Upper lobe of right lung (tissue), 1 donor: ENCODE measurements around the gene CPLANE1. TPM values are rescaled to one million over a fixed set of nuclear protein-coding genes. Genes with fewer than 3 reads are reported as not detected.

Experiments used
- ATAC-seq: fragments of 200-7000 bp; cut with Tn5 transposase; one replicate; pipeline ENCODE4 v1.9.1; 2020; ENCODE audit warnings: mild to moderate bottlenecking, moderate library complexity
- DNase-seq: peaks from one replicate; pipeline ENCODE4 v3.0.0-alpha.2; 2020
- H3K27ac ChIP-seq: fragments of 200-600 bp; one replicate; pipeline ENCODE4 v1.8.0; 2022
- H3K27me3 ChIP-seq: fragments of 200-600 bp; one replicate; pipeline ENCODE4 v1.8.0; 2022; ENCODE audit warnings: mild to moderate bottlenecking
- H3K36me3 ChIP-seq: fragments of 200-600 bp; one replicate; pipeline ENCODE4 v1.8.0; 2022
- H3K4me1 ChIP-seq: fragments of 200-600 bp; one replicate; pipeline ENCODE4 v1.8.0; 2022
- H3K4me3 ChIP-seq: fragments of 200-600 bp; one replicate; pipeline ENCODE4 v1.8.0; 2022; ENCODE audit warnings: mild to moderate bottlenecking
- H3K9me3 ChIP-seq: fragments of 200-600 bp; one replicate; pipeline ENCODE4 v1.8.0; 2022
- CTCF ChIP-seq: fragments of 200-600 bp; IDR thresholded peaks from one replicate; pipeline ENCODE4 v1.8.0; 2022; ENCODE audit warnings: antibody characterized with exemption
- intact Hi-C: fragments of 100-400 bp; cut with DNase I; formaldehyde crosslinking; loops from one replicate; pipeline ENCODE4 v1.11.0; 2022
- total RNA-seq: library from RNA; stranded (reverse); fragmentation: NEBNext Ultra II Directional; extraction: Animal tissue kit (Norgen Biotek cat#: 25700); gene quantifications from one replicate; pipeline ENCODE4 v1.2.1, GENCODE V29; 2021
- donor health status: DM: no; HTN: yes; CAD: no; lungs with severe emphysema.

Gene CPLANE1
- total RNA-seq, 1 donor from 2014 or later = 18.7 TPM

- DNase-seq = no peak
- H3K36me3 ChIP-seq = peaks cover 37% of the 10 kb centered on the region
- ATAC-seq = no peak
Observed at GRCh38 chr5:37133939-37134338, 115.2 kb downstream of the CPLANE1 start.

GRCh38 chr5:37132646-37133045 is 116.5 kb downstream of the CPLANE1 start:
- Histone ChIP-seq H3K4me3 (no peak overlapping the region), H3K27ac (no peak overlapping the region), H3K9me3 (peaks cover 4% of the 10 kb centered on the region), H3K27me3 (no peaks in the 10 kb centered on the region), H3K4me1 (no peaks in the 10 kb centered on the region), H3K36me3 (peaks cover 24% of the 10 kb centered on the region)
- no peak for TF ChIP-seq CTCF
- no peak for ATAC-seq
- intact Hi-C loops = no loop called here
- no peak for DNase-seq

More at GRCh38 chr5:37133939-37134338, 115.2 kb downstream of the CPLANE1 start:
- no peak for TF ChIP-seq CTCF
- H3K4me3 ChIP-seq = no peak overlapping the region
- H3K4me1 ChIP-seq = no peaks in the 10 kb centered on the region
- H3K27ac ChIP-seq = no peak overlapping the region
- intact Hi-C loops = no loop called here
- no peaks in the 10 kb centered on the region for H3K27me3 ChIP-seq
- peaks cover 4% of the 10 kb centered on the region for H3K9me3 ChIP-seq

- DNase-seq (no peak), ATAC-seq (no peak)
- TF ChIP-seq CTCF = no peak
- Histone ChIP-seq H3K4me1 (no peaks in the 10 kb centered on the region), H3K27ac (no peak overlapping the region), H3K9me3 (no peaks in the 10 kb centered on the region), H3K4me3 (no peak overlapping the region), H3K36me3 (peaks cover 44% of the 10 kb centered on the region), H3K27me3 (no peaks in the 10 kb centered on the region)
- intact Hi-C loops = no loop called here
Observed at GRCh38 chr5:37121465-37121864, 127.7 kb downstream of the CPLANE1 start.

GRCh38 chr5:37121027-37121426 is 128.1 kb downstream of the CPLANE1 start:
- ATAC-seq (no peak), DNase-seq (no peak)
- no peaks in the 10 kb centered on the region for H3K4me1 ChIP-seq
- intact Hi-C loops = no loop called here
- no peak for TF ChIP-seq CTCF
- no peaks in the 10 kb centered on the region for H3K9me3 ChIP-seq
- no peak overlapping the region for H3K4me3 ChIP-seq
- peaks cover 44% of the 10 kb centered on the region for H3K36me3 ChIP-seq
- no peak overlapping the region for H3K27ac ChIP-seq
- no peaks in the 10 kb centered on the region for H3K27me3 ChIP-seq

- intact Hi-C loops = no loop called here
- no peaks in the 10 kb centered on the region for H3K4me1 ChIP-seq
- ATAC-seq = no peak
- no peak for DNase-seq
- peaks cover 44% of the 10 kb centered on the region for H3K36me3 ChIP-seq
- H3K4me3 ChIP-seq = no peak overlapping the region
- no peaks in the 10 kb centered on the region for H3K27me3 ChIP-seq
- no peaks in the 10 kb centered on the region for H3K9me3 ChIP-seq
- no peak for TF ChIP-seq CTCF
- H3K27ac ChIP-seq = no peak overlapping the region
Observed at GRCh38 chr5:37120270-37120669, 128.9 kb downstream of the CPLANE1 start.

- no peak for TF ChIP-seq CTCF
- Histone ChIP-seq H3K27me3 (no peaks in the 10 kb centered on the region), H3K36me3 (peaks cover 49% of the 10 kb centered on the region), H3K9me3 (no peaks in the 10 kb centered on the region), H3K4me1 (no peaks in the 10 kb centered on the region), H3K4me3 (no peak overlapping the region), H3K27ac (no peak overlapping the region)
- ATAC-seq = no peak
- intact Hi-C loops = no loop called here
- DNase-seq = no peak
Observed at GRCh38 chr5:37116359-37116758, 132.8 kb downstream of the CPLANE1 start.
